Cardiac ventricle fibroblast (primary cell): ENCODE results near the gene TAS2R19. TPM values are rescaled to one million over a fixed set of nuclear protein-coding genes. Genes with fewer than 3 reads are reported as not detected.

Experiments used
- total RNA-seq: library from RNA; depleted of rRNA; stranded (reverse); fragments of >200 nt; gene quantifications from 2 replicates; pipeline ENCODE4 v1.2.3, GENCODE V29; 2015

The TAS2R19 gene, protein sequence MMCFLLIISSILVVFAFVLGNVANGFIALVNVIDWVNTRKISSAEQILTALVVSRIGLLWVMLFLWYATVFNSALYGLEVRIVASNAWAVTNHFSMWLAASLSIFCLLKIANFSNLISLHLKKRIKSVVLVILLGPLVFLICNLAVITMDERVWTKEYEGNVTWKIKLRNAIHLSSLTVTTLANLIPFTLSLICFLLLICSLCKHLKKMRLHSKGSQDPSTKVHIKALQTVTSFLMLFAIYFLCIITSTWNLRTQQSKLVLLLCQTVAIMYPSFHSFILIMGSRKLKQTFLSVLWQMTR
- 0.94 and 0.98 TPM in 2 replicates for total RNA-seq

DNA sequence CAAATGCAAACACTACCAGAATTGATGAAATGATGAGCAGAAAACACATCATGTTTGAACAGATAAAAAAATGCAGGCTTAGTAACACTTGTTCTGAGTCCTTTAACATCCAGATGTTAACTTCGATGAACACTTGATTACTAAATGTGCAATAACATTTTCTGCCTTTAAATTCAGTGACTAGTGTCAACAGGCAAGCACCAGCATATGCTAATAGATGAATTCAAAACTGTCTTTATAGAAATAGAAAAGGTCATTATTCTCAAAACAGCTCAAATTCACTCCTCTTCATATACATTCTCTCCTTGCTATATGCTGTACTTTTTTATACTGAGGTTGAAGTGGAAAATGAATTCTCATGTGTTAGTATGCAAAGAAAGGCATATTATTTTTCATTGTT, at the start of gene TAS2R19:
TAS2R19 (minus strand) TSS at position 101 of the 400 bp plus-strand sequence; CDS start at position 52, 49 bp downstream.

DNA sequence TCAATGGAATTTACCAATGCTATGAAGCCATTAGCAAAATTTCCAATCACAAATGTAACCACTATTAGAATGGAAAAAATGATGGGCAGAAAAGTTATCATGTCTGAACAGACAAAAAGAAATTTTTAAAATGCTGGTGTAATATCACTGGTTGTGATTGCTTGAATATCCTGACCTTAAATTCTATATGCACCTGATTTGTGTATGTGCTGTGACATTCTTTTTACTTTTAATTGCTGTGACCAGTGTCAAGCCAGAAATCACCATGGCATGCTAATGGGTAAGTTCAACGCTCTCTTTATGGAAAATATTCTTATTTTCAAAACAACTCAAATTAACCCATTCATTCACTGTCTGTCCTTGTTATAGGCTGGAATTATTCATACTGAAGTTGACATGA, 39.8 kb upstream of the TAS2R19 start, which contains the start of gene TAS2R46:
TAS2R46 (minus strand) TSS at position 101 of the 400 bp plus-strand sequence; CDS start at position 101, 0 bp downstream.

DNA sequence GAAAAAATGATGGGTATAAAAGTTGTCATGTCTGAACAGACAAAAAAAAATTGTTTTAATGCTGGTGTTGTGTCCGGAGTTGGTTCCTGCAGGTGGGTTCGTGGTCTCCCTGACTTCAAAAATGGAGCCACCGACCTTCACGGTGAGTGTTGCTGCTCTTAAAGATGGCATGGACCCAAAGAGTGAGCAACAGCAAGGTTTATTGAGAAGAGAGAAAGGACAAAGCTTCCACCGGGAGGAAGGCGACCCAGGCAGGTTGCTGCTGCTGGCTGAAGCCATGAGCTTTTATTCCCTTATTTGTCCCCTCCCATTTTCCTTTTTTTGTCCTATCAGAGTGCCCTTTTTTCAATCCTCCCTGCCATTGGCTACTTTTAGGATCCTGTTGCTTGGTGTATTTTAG, 8.9 kb upstream of the TAS2R19 start, which contains the start of gene TAS2R31:
TAS2R31 (minus strand) TSS at position 101 of the 400 bp plus-strand sequence; CDS start at position 29, 72 bp downstream.

DNA sequence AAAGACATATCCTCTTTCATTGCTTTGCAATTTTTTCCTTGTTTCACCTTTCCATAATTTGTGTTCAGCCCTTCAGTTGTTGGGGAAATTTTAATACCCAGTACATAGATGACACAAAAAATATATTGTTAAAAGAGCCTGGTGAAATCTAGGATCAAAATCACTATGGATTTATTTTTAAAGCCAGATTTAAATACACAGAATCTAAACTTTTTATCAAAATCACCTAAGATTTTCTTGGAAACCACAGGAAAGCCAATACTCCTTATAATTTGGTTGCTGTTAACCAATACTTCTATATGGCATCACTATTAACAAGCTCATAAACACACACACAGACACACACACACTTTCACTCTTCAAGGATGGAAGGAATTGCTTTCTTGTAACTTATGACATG, 24.2 kb downstream of the TAS2R19 start, which contains the start of gene TAS2R20:
TAS2R20 (minus strand) TSS at position 101 of the 400 bp plus-strand sequence. CDS start 429 bp downstream, outside the sequence.

DNA sequence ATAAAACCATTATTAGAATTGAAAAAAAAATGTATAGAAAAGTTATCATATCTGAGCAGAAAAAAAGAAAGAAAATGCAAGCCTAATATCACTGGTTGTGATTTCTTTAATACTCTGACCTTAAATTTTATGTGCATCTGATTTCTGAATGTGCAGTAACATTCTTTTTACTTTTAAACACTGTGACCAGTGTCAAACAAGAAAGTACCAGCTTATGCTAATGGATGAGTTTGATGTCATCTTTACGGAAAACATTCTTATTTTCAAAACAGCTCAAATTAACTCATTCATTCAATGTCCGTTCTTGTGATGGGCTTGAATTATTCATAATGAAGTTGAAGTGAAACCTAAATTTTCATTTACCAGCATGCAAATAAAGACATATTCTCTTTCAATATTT, 35.6 kb downstream of the TAS2R19 start, which contains the start of gene TAS2R50:
TAS2R50 (minus strand) TSS at position 101 of the 400 bp plus-strand sequence; CDS start at position 49, 52 bp downstream.

Other genes with a start within 250 kb of the TAS2R19 start
- gene TAS2R7, start 220.0 kb downstream of the TAS2R19 start, total RNA-seq = not detected in 2 replicates
- not detected in 2 replicates for gene TAS2R8, start 215.3 kb downstream of the TAS2R19 start, total RNA-seq
- gene TAS2R9, start 212.5 kb downstream of the TAS2R19 start, total RNA-seq = not detected in 2 replicates
- 1.9 TPM in 1 of 2 replicates, not detected in the other for gene TAS2R10, start 196.3 kb downstream of the TAS2R19 start, total RNA-seq
- gene PRR4, start 173.1 kb downstream of the TAS2R19 start, total RNA-seq = not detected in 2 replicates
- gene PRH1, start 138.4 kb downstream of the TAS2R19 start, total RNA-seq = 3.9 and 12.4 TPM in 2 replicates
- 0.15 and 0.37 TPM in 2 replicates for gene TAS2R13, start 113.1 kb downstream of the TAS2R19 start, total RNA-seq
- gene PRH2, start 93.4 kb downstream of the TAS2R19 start, total RNA-seq = 1.1 TPM in 1 of 2 replicates, not detected in the other
- 0.98 and 1.6 TPM in 2 replicates for gene TAS2R14, start 83.4 kb downstream of the TAS2R19 start, total RNA-seq
- 2.1 and 2.7 TPM in 2 replicates for gene TAS2R50, start 35.7 kb downstream of the TAS2R19 start, total RNA-seq
- gene TAS2R20, start 24.3 kb downstream of the TAS2R19 start, total RNA-seq = 0.62 and 1.0 TPM in 2 replicates
- 0.44 and 2.4 TPM in 2 replicates for gene TAS2R31, start 8.8 kb upstream of the TAS2R19 start, total RNA-seq
- gene TAS2R46, start 39.7 kb upstream of the TAS2R19 start, total RNA-seq = 1.5 TPM in 1 of 2 replicates, not detected in the other
- not detected in 2 replicates for gene TAS2R43, start 69.7 kb upstream of the TAS2R19 start, total RNA-seq
- gene TAS2R30, start 112.0 kb upstream of the TAS2R19 start, total RNA-seq = 0.59 and 1.8 TPM in 2 replicates
- 6.4 and 7.7 TPM in 2 replicates for gene SMIM10L1, start 148.6 kb upstream of the TAS2R19 start, total RNA-seq
- gene TAS2R42, start 164.3 kb upstream of the TAS2R19 start, total RNA-seq = not detected in 2 replicates
- gene PRB3, start 247.1 kb upstream of the TAS2R19 start, total RNA-seq = not detected in 2 replicates